H9 (cell line): ENCODE data around the gene KCNIP1. TPM values are rescaled to one million over a fixed set of nuclear protein-coding genes. Genes with fewer than 3 reads are reported as not detected.

Source experiments
- DNase-seq: peaks from one replicate; pipeline ENCODE4 v3.0.0-alpha.2; 2017
- H2AFZ ChIP-seq: one replicate; pipeline ENCODE4 v1.6.1; 2013; ENCODE audit warnings: mild to moderate bottlenecking, low read length, control low read depth, moderate library complexity
- H2AK5ac ChIP-seq: 2 replicates; pipeline ENCODE4 v1.6.1; 2013; ENCODE audit warnings: low read length, control low read depth, mixed read lengths; ENCODE audit not compliant: insufficient read length
- H2BK120ac ChIP-seq: one replicate; pipeline ENCODE4 v1.6.1; 2013; ENCODE audit warnings: low read depth, mild to moderate bottlenecking, low read length, control low read depth, inconsistent platforms; ENCODE audit not compliant: poor library complexity, severe bottlenecking
- H2BK12ac ChIP-seq: 2 replicates; pipeline ENCODE4 v1.6.1; 2013; ENCODE audit warnings: low read length, control low read depth, mixed read lengths, low read depth; ENCODE audit not compliant: insufficient read length
- H2BK15ac ChIP-seq: 2 replicates; pipeline ENCODE4 v1.6.1; 2013; ENCODE audit warnings: low read depth, low read length, control low read depth
- H2BK20ac ChIP-seq: one replicate; pipeline ENCODE4 v1.6.1; 2013; ENCODE audit warnings: low read depth, mild to moderate bottlenecking, low read length, control low read depth, inconsistent platforms; ENCODE audit not compliant: poor library complexity, severe bottlenecking
- H2BK5ac ChIP-seq: 2 replicates; pipeline ENCODE4 v1.6.1; 2013; ENCODE audit warnings: low read length, control low read depth, mixed read lengths; ENCODE audit not compliant: insufficient read length
- H3K14ac ChIP-seq: 2 replicates; pipeline ENCODE4 v1.6.1; 2013; ENCODE audit warnings: low read length, control low read depth; ENCODE audit not compliant: insufficient read depth
- H3K18ac ChIP-seq: 2 replicates; pipeline ENCODE4 v1.6.1; 2013; ENCODE audit warnings: low read depth, mild to moderate bottlenecking, mixed read lengths, low read length, control low read depth; ENCODE audit not compliant: insufficient read length
- H3K23ac ChIP-seq: 2 replicates; pipeline ENCODE4 v1.6.1; 2013; ENCODE audit warnings: low read length, control low read depth, mixed read lengths, low read depth; ENCODE audit not compliant: insufficient read length
- H3K23me2 ChIP-seq: 2 replicates; pipeline ENCODE4 v1.6.1; 2013; ENCODE audit warnings: low read depth, mild to moderate bottlenecking, mixed read lengths, low read length, control low read depth; ENCODE audit not compliant: insufficient read length, poor library complexity, severe bottlenecking
- H3K27ac ChIP-seq: 2 replicates; pipeline ENCODE4 v1.5.1; 2013; ENCODE audit warnings: low read length, control low read depth, mixed read lengths, low read depth; ENCODE audit not compliant: insufficient read length
- H3K27me3 ChIP-seq: 2 replicates; pipeline ENCODE4 v1.6.1; 2013; ENCODE audit warnings: low read length, control low read depth, inconsistent platforms; ENCODE audit not compliant: insufficient read depth
- H3K4ac ChIP-seq: 2 replicates; pipeline ENCODE4 v1.6.1; 2013; ENCODE audit warnings: low read depth, mild to moderate bottlenecking, control low read depth, inconsistent platforms, low read length, moderate library complexity
- H3K4me1 ChIP-seq: 2 replicates; pipeline ENCODE4 v1.6.1; 2013; ENCODE audit warnings: low read length, control low read depth, inconsistent platforms; ENCODE audit not compliant: insufficient read depth
- H3K4me2 ChIP-seq: 2 replicates; pipeline ENCODE4 v1.6.1; 2013; ENCODE audit warnings: low read length, control low read depth, mixed read lengths; ENCODE audit not compliant: insufficient read length, insufficient read depth
- H3K56ac ChIP-seq: 2 replicates; pipeline ENCODE4 v1.6.1; 2013; ENCODE audit warnings: low read depth, mild to moderate bottlenecking, mixed read lengths, low read length, control low read depth; ENCODE audit not compliant: insufficient read length
- H3K79me1 ChIP-seq: 2 replicates; pipeline ENCODE4 v1.6.1; 2013; ENCODE audit warnings: low read depth, mild to moderate bottlenecking, moderate library complexity, low read length, control low read depth, inconsistent platforms; ENCODE audit not compliant: insufficient read depth, poor library complexity, severe bottlenecking
- H3K79me2 ChIP-seq: 2 replicates; pipeline ENCODE4 v1.6.1; 2013; ENCODE audit warnings: low read length, control low read depth, inconsistent platforms; ENCODE audit not compliant: insufficient read depth
- H3K9ac ChIP-seq: 2 replicates; pipeline ENCODE4 v1.6.1; 2013; ENCODE audit warnings: low read length, control low read depth, mixed read lengths; ENCODE audit not compliant: insufficient read length; ENCODE audit errors: extremely low read depth
- H3K9me3 ChIP-seq: one replicate; pipeline ENCODE4 v1.6.1; 2013; ENCODE audit warnings: low read depth, low read length, inconsistent platforms; ENCODE audit not compliant: control insufficient read depth
- H3T11ph ChIP-seq: one replicate; pipeline ENCODE4 v1.6.1; 2013; ENCODE audit warnings: mild to moderate bottlenecking, low read length, control low read depth, inconsistent platforms
- H4K20me1 ChIP-seq: one replicate; pipeline ENCODE4 v1.6.1; 2013; ENCODE audit not compliant: control insufficient read depth, insufficient read length, insufficient read depth
- H4K5ac ChIP-seq: 2 replicates; pipeline ENCODE4 v1.6.1; 2013; ENCODE audit warnings: low read depth, mild to moderate bottlenecking, mixed read lengths, low read length, control low read depth; ENCODE audit not compliant: insufficient read length
- H4K8ac ChIP-seq: replicated peaks from 2 replicates; pipeline ENCODE4 v1.6.1; 2013; ENCODE audit warnings: low read length, control low read depth, mixed read lengths, low read depth; ENCODE audit not compliant: insufficient read length
- H4K91ac ChIP-seq: 2 replicates; pipeline ENCODE4 v1.6.1; 2013; ENCODE audit warnings: low read depth, mild to moderate bottlenecking, moderate library complexity, mixed read lengths, low read length, control low read depth; ENCODE audit not compliant: insufficient read length
- H3K27ac Mint-ChIP-seq, 3 experiments: 2 replicates in 2 of 3; 3 replicates in 1 of 3; pipeline ENCODE4 v1.8.0; 2020 to 2021; ENCODE audit warnings: mixed read lengths in 3 of 3, mild to moderate bottlenecking in 1 of 3, moderate library complexity in 1 of 3
- H3K27me3 Mint-ChIP-seq: 2 replicates; pipeline ENCODE4 v1.8.0; 2021; ENCODE audit warnings: low read depth, mild to moderate bottlenecking, moderate library complexity, mixed read lengths
- H3K36me3 Mint-ChIP-seq, 3 experiments: 2 replicates in 2 of 3; 3 replicates in 1 of 3; pipeline ENCODE4 v1.8.0; 2020 to 2021; ENCODE audit warnings: low read depth in 3 of 3, mixed read lengths in 3 of 3; ENCODE audit not compliant: insufficient read depth in 1 of 3
- H3K4me1 Mint-ChIP-seq, 2 experiments: 2 replicates each; pipeline ENCODE4 v1.8.0; 2020; ENCODE audit warnings: mixed read lengths in 2 of 2
- H3K4me3 Mint-ChIP-seq, 2 experiments: 2 replicates in 1 of 2; 3 replicates in 1 of 2; pipeline ENCODE4 v1.8.0; 2020 to 2021; ENCODE audit warnings: mild to moderate bottlenecking in 2 of 2, mixed read lengths in 2 of 2, moderate library complexity in 1 of 2
- H3K9me3 Mint-ChIP-seq, 2 experiments: 2 replicates in 1 of 2; 3 replicates in 1 of 2; pipeline ENCODE4 v1.8.0; 2020; ENCODE audit warnings: mild to moderate bottlenecking in 2 of 2, mixed read lengths in 2 of 2, moderate library complexity in 1 of 2
- CTCF ChIP-seq: fragments of 200-600 bp; sonication (generic); conservative IDR thresholded peaks from 3 replicates; pipeline ENCODE4 v1.8.0; 2021; ENCODE audit warnings: antibody characterized with exemption, mild to moderate bottlenecking
- WGBS: extraction: QIAGEN DNeasy Blood & Tissue Kit; methylation state at CpG from one replicate; pipeline ENCODE4 v1.1.7; 2013; ENCODE audit warnings: missing lambda C conversion rate, low lambda C conversion rate, mixed read lengths; ENCODE audit not compliant: insufficient read length; ENCODE audit errors: extremely low coverage; 5-methylcytosine and 5-hydroxymethylcytosine counted together
- total RNA-seq: library from RNA; stranded (reverse); gene quantifications from 2 replicates; pipeline ENCODE4 v1.2.1, GENCODE V29; 2021

The KCNIP1 gene
- total RNA-seq, 1 experiment from 2014 or later = 0.63 TPM

GRCh38 chr5:170732685-170733084 lies 228.9 kb downstream of the KCNIP1 start:
- no peak overlapping the region for H3K4me2 ChIP-seq
- H3K79me2 ChIP-seq = no peaks in the 10 kb centered on the region
- no peak overlapping the region for H3K14ac ChIP-seq
- H3K4ac ChIP-seq = no peak overlapping the region
- no peaks in the 10 kb centered on the region for H3K79me1 ChIP-seq
- no peak overlapping the region for H3T11ph ChIP-seq
- H4K5ac ChIP-seq = no peak overlapping the region
- H4K91ac ChIP-seq = no peak overlapping the region
- H2BK15ac ChIP-seq = no peak overlapping the region
- no peaks in the 10 kb centered on the region for H3K27me3 ChIP-seq
- no peak overlapping the region for H3K9ac ChIP-seq
- no CpG with 5 or more reads among the region's 2 CpGs for WGBS
- Mint-ChIP-seq H3K9me3 (peaks cover 16% of the 10 kb centered on the region in 2 experiments; a peak in 4 of 5 replicates), H3K4me3 (no peak overlapping the region), H3K27me3 (peaks cover 8% of the 10 kb centered on the region; the same call in 1 of the 2 replicates), H3K4me1 (peaks cover 14 to 20% of the 10 kb centered on the region in 2 experiments), H3K36me3 (peaks cover 10 to 27% (median 10%) of the 10 kb centered on the region in 3 experiments; a peak in 6 of 7 replicates), H3K27ac (peak overlapping the region in 1 of 3 experiments; percentile 34; a peak in 1 of 7 replicates)
- H2BK12ac ChIP-seq = no peak overlapping the region
- H2BK5ac ChIP-seq = no peak overlapping the region
- H3K9me3 ChIP-seq = peaks cover 8% of the 10 kb centered on the region
- no peak overlapping the region for H2AK5ac ChIP-seq
- H3K27ac ChIP-seq = no peak overlapping the region
- no peak overlapping the region for H4K8ac ChIP-seq
- no peaks in the 10 kb centered on the region for H3K4me1 ChIP-seq
- no peak overlapping the region for H2AFZ ChIP-seq
- no peak overlapping the region for H2BK20ac ChIP-seq
- H4K20me1 ChIP-seq = no peaks in the 10 kb centered on the region
- no peak for DNase-seq
- H3K18ac ChIP-seq = no peak overlapping the region
- no peak overlapping the region for H2BK120ac ChIP-seq
- no peaks in the 10 kb centered on the region for H3K23me2 ChIP-seq
- H3K23ac ChIP-seq = no peak overlapping the region
- H3K56ac ChIP-seq = no peak overlapping the region
- no peak for TF ChIP-seq CTCF
